GM19324 (cell line): ENCODE measurements around the gene HEPACAM2.
A peak's percentile ranks its signal among the peaks of the same experiment; 100 is the strongest.

ENCODE experiments used
- ATAC-seq: cut with Tn5 transposase; IDR thresholded peaks from one replicate; pipeline ENCODE4 v1.9.1; 2021; ENCODE audit warnings: mild to moderate bottlenecking, moderate library complexity; ENCODE audit not compliant: unreplicated experiment, low FRiP score

Gene HEPACAM2

GRCh38 chr7:93148727-93149126, 77.5 kb downstream of the HEPACAM2 start:
- no peak for ATAC-seq

- peak; percentile 43 for ATAC-seq
Observed at GRCh38 chr7:93148144-93148543, 78.1 kb downstream of the HEPACAM2 start, which contains the start of gene SAMD9L. TSS of gene SAMD9L (minus strand) at chr7:93148385. CDS start at chr7:93135971, 12,414 bp downstream.

- ATAC-seq, result peak; percentile 74
Observed at GRCh38 chr7:93147363-93147762, 78.9 kb downstream of the HEPACAM2 start.

- ATAC-seq, result peak; percentile 33
Observed at GRCh38 chr7:93146472-93147141, 79.7 kb downstream of the HEPACAM2 start.

GRCh38 chr7:93146036-93146435, 80.2 kb downstream of the HEPACAM2 start:
- no peak for ATAC-seq

GRCh38 chr7:93145354-93145753, 80.9 kb downstream of the HEPACAM2 start:
- no peak for ATAC-seq

GRCh38 chr7:93142127-93142526, 84.1 kb downstream of the HEPACAM2 start:
- ATAC-seq, result no peak

GRCh38 chr7:93140582-93141191, 85.6 kb downstream of the HEPACAM2 start:
- ATAC-seq, result no peak

GRCh38 chr7:93138576-93138975, 87.7 kb downstream of the HEPACAM2 start:
- no peak for ATAC-seq
